ENCODE results near the gene CACNG5.

CACNG5 gene

GRCh38 chr17:66904760-66905624, 70.1 kb downstream of the CACNG5 start:
- ATAC-seq (no peak), DNase-seq (no peak)

DNA sequence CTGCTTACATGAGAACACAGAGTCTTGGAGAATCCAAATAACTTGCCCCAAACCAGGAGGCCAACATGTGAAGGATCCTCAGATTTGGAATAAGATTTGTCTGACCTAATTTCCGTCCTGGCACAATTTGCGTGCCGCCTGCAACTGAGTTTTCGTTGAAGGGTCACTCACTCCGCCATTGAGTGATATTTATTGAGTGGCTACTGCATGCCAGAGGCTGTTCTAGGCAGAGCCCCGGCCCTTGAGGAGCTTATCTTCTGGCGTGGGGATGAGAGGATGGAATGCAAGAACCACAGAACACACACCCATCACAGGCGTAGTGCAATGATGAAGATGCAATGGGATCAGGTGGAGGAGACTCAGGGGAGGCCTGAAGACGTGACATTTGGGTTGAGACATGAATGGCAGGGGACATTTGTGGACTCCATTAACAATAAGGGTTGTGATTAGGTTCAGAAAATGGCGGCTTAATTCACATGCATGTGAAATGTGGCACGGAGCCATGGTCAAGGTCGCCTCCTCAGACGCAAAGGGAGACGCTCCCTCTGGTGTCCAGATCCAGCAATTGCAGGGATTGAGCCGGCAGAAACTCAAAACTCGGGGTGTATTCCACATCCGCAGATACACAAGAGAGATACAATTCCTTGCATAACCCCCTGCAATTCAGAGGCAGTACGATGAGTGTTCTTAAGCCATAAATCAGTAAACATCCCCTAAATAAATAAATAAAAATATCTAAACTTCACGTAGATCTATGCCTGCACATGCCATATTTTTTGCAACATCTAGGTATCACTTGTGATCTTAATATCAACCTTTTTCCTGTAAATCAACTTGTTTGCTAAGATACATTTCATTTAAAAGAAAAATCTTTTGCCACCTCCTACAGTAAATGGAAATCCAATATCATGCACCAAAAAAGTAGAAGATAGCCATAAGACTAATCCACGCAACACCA, 71.7 kb downstream of the CACNG5 start:
- ATAC-seq (no peak), DNase-seq (peak; percentile 74)

- DNase-seq: no peak
- no peak for ATAC-seq
These were observed 75.0 kb downstream of the CACNG5 start for GRCh38 chr17:66909804-66910373.

- ATAC-seq (no peak), DNase-seq (no peak)
These were observed 75.9 kb downstream of the CACNG5 start for GRCh38 chr17:66910651-66911285.

- ATAC-seq (no peak), DNase-seq (no peak)
These were observed 80.3 kb downstream of the CACNG5 start for GRCh38 chr17:66915204-66915611.

DNA sequence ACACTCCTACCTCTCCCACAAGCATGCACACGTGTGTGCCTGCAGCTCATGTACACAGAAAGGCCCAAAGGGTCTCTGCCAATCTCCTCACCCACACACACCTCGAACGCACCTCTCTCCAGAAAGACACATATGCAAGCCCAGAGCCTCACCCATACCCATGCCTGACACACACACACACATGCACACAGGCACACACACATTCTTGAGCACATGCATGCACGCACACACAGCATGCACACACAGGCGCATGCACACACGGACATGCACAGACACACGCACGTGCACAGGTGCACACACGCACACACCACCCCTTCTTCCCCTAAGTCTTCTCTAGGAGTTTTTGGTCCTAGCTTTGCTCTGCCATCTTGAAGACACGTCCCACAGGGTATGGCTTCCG, 80.9 kb downstream of the CACNG5 start:
- DNase-seq (no peak), ATAC-seq (no peak)

DNA sequence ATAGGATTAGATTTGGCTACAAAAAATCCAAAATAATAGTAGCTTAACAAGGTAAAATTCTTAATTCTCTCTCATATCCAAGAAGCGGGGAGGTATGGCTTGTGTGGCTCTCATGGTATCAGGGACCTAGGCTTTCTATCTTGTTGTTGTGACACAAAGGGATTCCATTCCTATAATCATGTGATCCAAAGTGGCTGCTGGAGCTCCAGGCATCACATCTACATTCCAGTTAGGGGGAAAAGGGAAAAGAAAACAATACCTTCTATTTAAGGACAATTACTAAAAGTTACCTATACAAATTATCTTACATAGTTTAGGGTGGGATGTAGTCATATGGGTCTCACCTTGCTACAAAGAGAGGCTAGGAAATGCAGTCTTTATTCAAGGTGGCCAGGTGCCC, 82.0 kb downstream of the CACNG5 start:
- DNase-seq (no peak), ATAC-seq (no peak)

DNA sequence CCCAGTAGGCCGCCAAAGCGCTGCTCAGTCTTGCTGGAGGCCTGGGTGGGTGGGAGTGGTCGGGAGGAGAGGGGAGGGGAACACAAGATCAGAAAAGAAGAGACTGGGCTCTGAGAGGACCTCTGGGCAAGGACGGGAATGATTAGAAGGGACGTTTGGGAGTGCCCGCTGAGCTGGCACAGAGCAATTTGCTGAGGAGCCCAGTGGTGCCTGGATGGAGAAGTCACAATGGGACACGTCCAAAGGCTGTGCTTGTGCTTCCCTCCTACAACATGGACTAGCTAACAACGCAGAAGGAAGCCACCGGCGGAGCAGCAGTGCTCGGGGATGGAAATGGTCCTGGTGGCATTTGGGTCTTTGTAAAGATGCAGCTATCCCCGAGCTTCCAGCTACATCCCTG, 84.0 kb downstream of the CACNG5 start:
- no peak for ATAC-seq
- no peak for DNase-seq

DNA sequence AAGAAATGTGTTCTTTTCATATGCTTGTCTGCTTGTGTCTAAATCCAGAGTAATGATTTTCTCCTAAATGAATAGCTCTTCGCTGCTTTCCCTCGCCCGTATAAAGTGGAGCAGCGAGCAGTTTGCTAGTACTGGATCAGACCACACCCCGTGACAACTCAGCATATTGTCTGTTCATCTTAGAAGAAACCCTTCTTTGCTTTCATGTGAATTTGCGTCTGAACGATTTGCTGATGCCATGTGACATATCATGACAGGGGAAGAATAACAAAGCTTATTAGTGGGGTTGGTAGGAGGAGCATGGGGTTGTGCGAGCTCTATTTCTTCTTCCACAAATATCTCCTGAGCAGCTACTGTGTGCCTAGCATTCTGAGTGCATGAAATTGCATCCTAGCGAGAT, 85.5 kb downstream of the CACNG5 start:
- no peak for DNase-seq
- ATAC-seq: no peak

- ATAC-seq: no peak
- DNase-seq: no peak
These were observed 86.0 kb downstream of the CACNG5 start for GRCh38 chr17:66920950-66921349.

DNA sequence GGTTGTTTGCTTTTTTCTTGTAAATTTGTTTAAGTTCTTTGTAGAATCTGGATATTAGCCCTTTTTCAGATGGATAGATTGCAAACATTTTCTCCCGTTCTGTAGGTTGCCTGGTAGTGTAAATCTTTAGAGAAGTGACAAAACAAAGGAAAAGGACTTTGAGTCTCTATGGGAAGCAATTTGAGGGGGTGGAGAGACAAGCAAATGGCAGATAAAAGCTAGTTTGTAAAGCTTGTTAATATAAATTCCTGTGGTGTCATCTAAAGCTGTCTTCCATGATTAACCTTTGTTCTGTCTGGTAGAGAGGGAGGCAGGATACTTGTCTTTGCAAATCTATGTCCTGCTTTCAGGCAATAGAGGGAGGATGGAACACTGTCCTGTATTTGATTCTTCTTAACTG, 89.0 kb downstream of the CACNG5 start:
- no peak for DNase-seq
- ATAC-seq: no peak

DNA sequence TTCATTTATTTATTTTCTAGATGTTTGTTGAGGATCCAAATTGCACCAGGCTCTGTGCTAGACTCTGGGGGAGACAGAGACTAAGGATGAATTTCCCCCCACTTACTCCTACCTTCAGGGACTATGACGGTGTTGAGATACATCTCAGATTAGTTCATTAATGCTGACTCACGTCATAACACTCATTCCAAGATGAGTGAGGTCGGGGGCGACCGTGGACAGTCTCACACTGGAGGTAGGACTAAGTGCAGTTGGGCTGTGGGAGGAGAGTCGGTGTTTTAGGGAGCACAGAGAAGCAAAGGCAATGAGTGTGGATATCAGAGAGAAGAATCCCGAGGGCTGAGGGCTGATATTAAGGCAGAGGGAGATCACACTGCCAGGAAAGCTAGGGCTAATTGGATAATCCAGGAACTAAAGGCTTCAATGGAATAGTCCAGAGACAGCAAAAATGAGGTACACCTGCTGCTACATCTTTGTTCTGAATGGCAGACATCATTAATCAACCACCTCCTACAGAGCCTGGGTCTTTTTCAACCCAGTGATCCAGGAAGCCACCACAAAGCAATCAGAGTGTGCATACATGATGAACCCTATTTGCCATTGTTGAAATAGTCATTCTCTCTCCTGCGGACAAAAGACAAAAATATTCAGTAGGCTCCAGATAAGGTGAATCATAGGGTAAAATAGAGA, 91.0 kb downstream of the CACNG5 start:
- no peak for ATAC-seq

GRCh38 chr17:66928949-66929348, 94.0 kb downstream of the CACNG5 start:
- no peak for DNase-seq

More for the DNA sequence above, 91.0 kb downstream of the CACNG5 start:
- DNase-seq: no peak

GRCh38 chr17:66929591-66929990, 94.7 kb downstream of the CACNG5 start:
- ATAC-seq (no peak), DNase-seq (no peak)

More at GRCh38 chr17:66928949-66929348, 94.0 kb downstream of the CACNG5 start:
- no peak for ATAC-seq

DNA sequence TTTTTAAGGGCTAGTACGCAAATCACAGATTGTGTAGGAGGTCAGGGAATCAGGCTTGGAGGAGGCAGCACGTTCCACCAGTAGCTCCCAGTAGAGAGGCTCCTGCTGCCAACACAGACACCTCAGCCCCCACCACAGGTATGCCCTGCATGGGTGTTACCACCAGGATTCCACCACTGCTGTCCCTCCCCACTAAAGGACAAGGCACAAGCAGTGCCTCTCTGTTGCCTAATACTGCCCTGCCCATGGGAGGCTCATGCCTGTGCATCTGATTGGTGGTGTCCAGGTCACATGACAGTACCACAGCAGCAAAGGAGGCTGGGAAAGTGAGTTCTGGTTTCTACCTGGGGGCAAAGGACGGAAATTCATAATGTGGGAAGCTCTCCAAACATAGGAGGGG, 96.0 kb downstream of the CACNG5 start:
- ATAC-seq: no peak
- no peak for DNase-seq

DNA sequence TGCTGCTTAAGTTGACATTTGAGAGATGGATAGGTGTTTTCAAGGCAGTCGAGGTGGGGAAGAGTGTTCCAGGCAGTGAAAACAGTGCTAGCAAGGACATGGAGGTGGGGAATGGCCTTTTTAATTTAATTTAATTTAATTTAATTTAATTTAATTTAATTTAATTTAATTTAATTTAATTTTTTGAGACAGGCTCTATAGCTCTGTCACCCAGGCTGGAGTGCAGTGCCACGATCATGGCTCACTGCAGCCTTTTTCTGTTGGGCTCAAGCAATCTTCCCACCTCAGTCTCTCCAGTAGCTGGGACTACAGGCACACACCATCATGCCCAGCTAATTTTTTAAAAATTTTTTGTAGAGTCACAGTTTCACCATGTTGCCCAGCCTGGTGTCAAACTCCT, 97.4 kb downstream of the CACNG5 start:
- DNase-seq: no peak
- no peak for ATAC-seq

DNA sequence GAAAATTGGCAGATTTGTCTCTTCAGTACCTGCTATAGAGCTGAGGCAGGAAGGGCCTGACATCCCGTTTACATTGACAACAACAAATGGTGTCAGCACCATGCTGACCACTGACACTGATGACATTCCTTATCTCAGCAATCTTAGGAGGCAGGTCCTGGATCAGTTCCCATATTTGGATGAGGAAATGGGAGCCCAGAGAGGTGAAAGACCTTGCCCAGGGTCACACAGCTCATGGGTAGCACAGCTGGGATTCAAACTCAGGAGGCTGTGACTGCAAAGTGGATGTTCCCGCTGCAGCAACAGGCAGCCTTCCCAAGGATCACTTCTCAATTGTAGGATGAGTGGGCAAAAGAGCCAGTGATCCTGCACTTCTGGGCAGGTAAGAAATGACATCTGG, 99.1 kb downstream of the CACNG5 start:
- DNase-seq (no peak), ATAC-seq (no peak)

Data from stimulated activated naive CD8-positive, alpha-beta T cell treated with anti-CD3 and anti-CD28 coated beads, Interleukin-15, Interleukin-2, amounts not matched to agents 100 U/mL and 50 U/mL, for 24 hours (primary cell).